Fibroblast of peridontal ligament (primary cell): Measurements from ENCODE around the gene KIAA0319L.

Experiments used
- DNase-seq: peaks from one replicate; pipeline ENCODE4 v3.0.0-alpha.2; 2010; ENCODE audit errors: extremely low read depth

The KIAA0319L gene

GRCh38 chr1:35537806-35538205 lies 19.4 kb downstream of the KIAA0319L start:
- no peak for DNase-seq

DNA sequence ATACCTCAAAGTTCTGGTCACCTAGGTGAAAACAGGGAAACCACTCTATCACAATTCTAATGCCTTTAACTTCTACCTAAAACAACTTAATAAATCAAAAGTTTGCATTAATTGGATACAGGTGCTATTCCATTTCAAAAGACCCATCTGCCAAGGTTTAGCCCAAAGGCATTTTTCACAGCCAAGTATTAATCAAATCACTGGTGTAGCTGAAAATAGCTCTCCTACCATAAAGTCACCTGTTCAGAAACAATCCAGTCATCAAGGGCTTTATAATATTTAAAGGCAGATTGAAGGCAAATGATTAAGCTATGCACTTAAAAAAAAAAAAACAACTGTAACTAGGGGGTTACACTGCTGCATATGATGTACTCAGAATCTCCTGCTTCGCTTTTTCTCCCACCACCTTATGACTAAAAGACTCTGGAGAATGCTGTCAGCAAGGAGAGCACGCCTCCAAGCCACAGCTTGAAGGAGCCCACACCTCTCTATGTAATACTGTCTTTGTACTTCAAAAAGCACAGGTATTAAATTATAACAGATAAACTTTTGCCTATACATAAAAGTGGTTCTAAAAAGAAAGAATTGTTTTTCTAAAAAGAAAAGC lies 20.5 kb downstream of the KIAA0319L start:
- no peak for DNase-seq

GRCh38 chr1:35535243-35535642 lies 22.0 kb downstream of the KIAA0319L start:
- DNase-seq: no peak

- no peak for DNase-seq
Measured at GRCh38 chr1:35533586-35533985, 23.6 kb downstream of the KIAA0319L start.

GRCh38 chr1:35532497-35533223 lies 24.5 kb downstream of the KIAA0319L start:
- DNase-seq: no peak

- no peak for DNase-seq
Measured at GRCh38 chr1:35531368-35531767, 25.8 kb downstream of the KIAA0319L start.

DNA sequence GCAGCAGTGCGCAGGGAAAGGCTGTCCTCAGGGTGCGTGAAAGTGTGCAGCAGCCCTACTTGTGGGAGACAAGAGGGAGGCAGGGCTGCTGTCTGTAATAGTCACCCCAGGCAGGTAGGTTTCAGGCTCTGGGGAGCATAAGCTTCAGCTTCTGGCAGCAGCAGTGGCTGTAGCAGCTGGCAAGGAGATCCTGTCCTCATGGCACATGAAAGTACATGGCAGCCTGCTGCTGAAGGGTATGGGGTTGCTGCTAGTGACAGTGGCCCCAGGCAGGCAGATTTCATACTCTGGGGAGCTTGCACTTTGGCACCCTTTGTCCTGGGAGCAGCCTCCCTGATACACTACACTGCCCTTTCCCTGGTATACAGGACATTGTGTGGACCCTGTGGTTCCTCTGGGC lies 26.3 kb downstream of the KIAA0319L start:
- no peak for DNase-seq

GRCh38 chr1:35530168-35530567 lies 27.0 kb downstream of the KIAA0319L start:
- DNase-seq: no peak

DNA sequence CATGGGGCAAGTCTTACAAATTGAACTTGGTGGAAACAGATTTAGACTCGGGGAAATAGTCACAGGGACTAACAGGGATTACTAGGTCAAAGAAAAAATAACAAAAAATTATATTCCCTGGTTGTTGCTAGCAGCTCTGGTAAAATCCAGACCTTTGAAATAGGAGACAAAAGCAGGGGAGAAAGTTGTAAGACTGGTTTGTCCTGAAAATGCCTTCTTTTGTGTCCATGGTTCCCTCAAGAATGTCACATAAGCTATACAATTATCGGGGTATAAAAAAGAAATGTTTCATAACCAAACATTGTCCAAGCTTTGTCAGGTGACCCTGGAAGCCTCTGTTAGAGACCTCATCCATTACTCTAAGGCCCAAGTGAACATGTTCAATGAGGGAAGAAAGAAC lies 33.1 kb downstream of the KIAA0319L start:
- DNase-seq: no peak

- no peak for DNase-seq
Measured at GRCh38 chr1:35519432-35519831, 37.8 kb downstream of the KIAA0319L start.

- DNase-seq: no peak
Measured at GRCh38 chr1:35518183-35518582, 39.0 kb downstream of the KIAA0319L start.

GRCh38 chr1:35511305-35511704 lies 45.9 kb downstream of the KIAA0319L start:
- DNase-seq: no peak

- no peak for DNase-seq
Measured at GRCh38 chr1:35509558-35509957, 47.6 kb downstream of the KIAA0319L start.

GRCh38 chr1:35507947-35508346 lies 49.3 kb downstream of the KIAA0319L start:
- no peak for DNase-seq

DNA sequence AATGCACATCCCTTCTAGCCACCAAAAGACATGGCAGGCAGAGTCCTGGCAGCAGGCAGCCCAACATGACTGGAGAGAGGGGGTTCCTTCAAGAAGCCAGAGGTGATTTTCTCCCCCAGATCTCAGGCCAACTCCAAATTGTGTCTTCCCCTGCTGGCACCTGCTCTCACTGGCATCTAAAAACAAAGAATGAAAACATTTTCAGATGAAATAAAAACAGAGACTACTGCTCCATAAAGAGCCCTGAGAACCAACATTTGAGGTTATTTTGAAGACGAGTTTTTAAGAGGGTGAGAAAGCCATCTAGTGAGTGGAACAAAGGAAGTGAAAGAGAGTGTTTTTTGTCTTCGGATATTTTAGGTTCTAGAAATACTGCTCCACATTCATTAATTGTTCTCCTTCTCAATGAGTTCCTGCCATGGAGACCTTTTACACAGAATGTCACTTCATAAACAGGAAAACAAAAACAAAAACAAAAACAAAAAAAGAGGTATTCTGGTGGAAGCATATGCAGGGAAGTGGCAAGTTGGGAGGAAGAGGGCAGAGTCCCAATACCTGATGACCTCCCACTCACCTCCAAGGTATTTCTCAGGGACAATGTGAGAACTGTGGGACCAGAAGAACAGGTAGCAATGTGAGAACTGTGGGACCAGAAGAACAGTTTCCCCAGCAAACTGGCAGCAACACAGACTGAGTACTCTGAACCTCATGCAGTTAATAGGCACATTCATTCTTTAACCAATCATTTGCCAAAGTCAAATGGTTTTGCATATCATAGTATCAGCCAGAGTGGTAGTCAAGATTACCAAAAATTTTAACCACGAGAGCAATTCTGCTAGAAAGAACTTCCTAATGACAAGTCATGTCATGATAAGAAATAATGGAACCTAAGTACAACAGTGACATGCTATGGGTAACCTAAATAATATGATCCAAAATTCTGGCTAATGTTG lies 50.0 kb downstream of the KIAA0319L start:
- DNase-seq: no peak

GRCh38 chr1:35505911-35506798 lies 51.0 kb downstream of the KIAA0319L start:
- peak; percentile 96 for DNase-seq

GRCh38 chr1:35502242-35502641 lies 55.0 kb downstream of the KIAA0319L start:
- DNase-seq: no peak

GRCh38 chr1:35500439-35500838 lies 56.8 kb downstream of the KIAA0319L start:
- DNase-seq: no peak

GRCh38 chr1:35499652-35500176 lies 57.5 kb downstream of the KIAA0319L start:
- no peak for DNase-seq

- no peak for DNase-seq
Measured at GRCh38 chr1:35499231-35499630, 58.0 kb downstream of the KIAA0319L start.

- no peak for DNase-seq
Measured at GRCh38 chr1:35497571-35497970, 59.6 kb downstream of the KIAA0319L start.
